IMR-90 (cell line): ENCODE results near the gene MYBPC3. TPM values are rescaled to one million over a fixed set of nuclear protein-coding genes. Genes with fewer than 3 reads are reported as not detected.

Experiments
- ATAC-seq: fragments of 200-7000 bp; cut with Tn5 transposase; 2 replicates; pipeline ENCODE4 v1.9.1; 2020; ENCODE audit warnings: low read depth, mild to moderate bottlenecking, moderate library complexity
- BruUV-seq: library from RNA; stranded (reverse); fragments of 400-500 nt; replicated peaks from 2 replicates; lab custom pipeline; 2021; lab: Mats Ljungman, UMichigan
- CTCF ChIA-PET: fragments of 300-600 bp; formaldehyde crosslinking; extraction: SDS; loops from one replicate; lab custom pipeline; 2021; ENCODE audit warnings: antibody characterized with exemption; lab: Yijun Ruan, JAX
- POLR2A ChIA-PET: fragments of 300-600 bp; sonication (Branson Sonifier 250); formaldehyde crosslinking; loops from one replicate; lab custom pipeline; 2022; ENCODE audit warnings: antibody characterized with exemption; ENCODE audit not compliant: unreplicated experiment; lab: Charles Lee
- DNase-seq: peaks from one replicate; pipeline ENCODE4 v3.0.0; 2013
- H2AFZ ChIP-seq: replicated peaks from 2 replicates; pipeline ENCODE3; 2013; ENCODE audit warnings: low read length, mild to moderate bottlenecking; ENCODE audit not compliant: poor library complexity
- H2AK5ac ChIP-seq: 2 replicates; pipeline ENCODE4 v1.6.1; 2013; ENCODE audit warnings: low read depth, low read length, inconsistent platforms
- H2AK9ac ChIP-seq: replicated peaks from 2 replicates; pipeline ENCODE3; 2013; ENCODE audit warnings: mild to moderate bottlenecking, low read depth, low read length, moderate library complexity; ENCODE audit not compliant: poor library complexity
- H2BK120ac ChIP-seq: 2 replicates; pipeline ENCODE4 v1.6.1; 2013; ENCODE audit warnings: low read depth, low read length, inconsistent platforms
- H2BK15ac ChIP-seq: 3 replicates; pipeline ENCODE4 v1.6.1; 2013; ENCODE audit warnings: low read depth, low read length, inconsistent platforms
- H2BK20ac ChIP-seq: 2 replicates; pipeline ENCODE4 v1.6.1; 2013; ENCODE audit warnings: low read depth, mild to moderate bottlenecking, inconsistent platforms, low read length, moderate library complexity
- H2BK5ac ChIP-seq: 2 replicates; pipeline ENCODE4 v1.6.1; 2013; ENCODE audit warnings: mild to moderate bottlenecking, low read depth, low read length, inconsistent platforms; ENCODE audit not compliant: poor library complexity, severe bottlenecking
- H3K14ac ChIP-seq: replicated peaks from 2 replicates; pipeline ENCODE4 v1.6.1; 2013; ENCODE audit warnings: low read depth, low read length, inconsistent platforms
- H3K18ac ChIP-seq: 2 replicates; pipeline ENCODE4 v1.6.1; 2013; ENCODE audit warnings: low read depth, low read length, control low read depth
- H3K23ac ChIP-seq: 2 replicates; pipeline ENCODE4 v1.6.1; 2013; ENCODE audit warnings: low read depth, low read length, inconsistent platforms
- H3K27ac ChIP-seq: 2 replicates; pipeline ENCODE4 v1.5.1; 2013; ENCODE audit warnings: mild to moderate bottlenecking, control low read depth, low read length; ENCODE audit not compliant: insufficient read depth
- H3K27me3 ChIP-seq: 2 replicates; pipeline ENCODE4 v1.6.1; 2013; ENCODE audit warnings: low read length; ENCODE audit not compliant: control insufficient read depth, insufficient read depth
- H3K36me3 ChIP-seq: 2 replicates; pipeline ENCODE4 v1.6.1; 2013; ENCODE audit warnings: low read length, mixed read lengths; ENCODE audit not compliant: control insufficient read depth, insufficient read depth
- H3K4ac ChIP-seq: 2 replicates; pipeline ENCODE4 v1.6.1; 2013; ENCODE audit warnings: low read depth, low read length, inconsistent platforms
- H3K4me1 ChIP-seq: 2 replicates; pipeline ENCODE4 v1.6.1; 2013; ENCODE audit warnings: low read length, mixed read lengths; ENCODE audit not compliant: control insufficient read depth, insufficient read depth
- H3K4me2 ChIP-seq: 2 replicates; pipeline ENCODE4 v1.6.1; 2013; ENCODE audit warnings: low read depth, mild to moderate bottlenecking, control low read depth, low read length, moderate library complexity
- H3K4me3 ChIP-seq: 2 replicates; pipeline ENCODE4 v1.5.1; 2013; ENCODE audit warnings: low read depth, mild to moderate bottlenecking, control low read depth, low read length, moderate library complexity; ENCODE audit not compliant: insufficient read depth
- H3K56ac ChIP-seq: 2 replicates; pipeline ENCODE4 v1.6.1; 2013; ENCODE audit warnings: low read length, inconsistent platforms; ENCODE audit not compliant: insufficient read depth; ENCODE audit errors: extremely low read depth
- H3K79me1 ChIP-seq, 2 experiments: 2 replicates each; pipeline ENCODE4 v1.6.1; 2013; ENCODE audit warnings: low read length in 2 of 2, inconsistent platforms in 1 of 2, low read depth in 1 of 2
- H3K9ac ChIP-seq: 2 replicates; pipeline ENCODE4 v1.6.1; 2013; ENCODE audit warnings: low read depth, low read length, control low read depth
- H3K9me1 ChIP-seq: 2 replicates; pipeline ENCODE4 v1.6.1; 2013; ENCODE audit warnings: low read length, inconsistent platforms; ENCODE audit not compliant: insufficient read depth
- H3K9me3 ChIP-seq: 2 replicates; pipeline ENCODE4 v1.6.1; 2013; ENCODE audit warnings: low read length; ENCODE audit not compliant: control insufficient read depth, insufficient read depth
- H4K20me1 ChIP-seq: 2 replicates; pipeline ENCODE4 v1.6.1; 2013; ENCODE audit warnings: low read length, inconsistent platforms; ENCODE audit not compliant: insufficient read depth
- H4K5ac ChIP-seq: 2 replicates; pipeline ENCODE4 v1.6.1; 2013; ENCODE audit warnings: mild to moderate bottlenecking, low read depth, low read length, control low read depth
- H4K8ac ChIP-seq, 2 experiments: 2 replicates each; pipeline ENCODE4 v1.6.1; 2013; ENCODE audit warnings: low read depth in 2 of 2, low read length in 2 of 2, control low read depth in 1 of 2, inconsistent platforms in 1 of 2
- H4K91ac ChIP-seq: 2 replicates; pipeline ENCODE4 v1.6.1; 2013; ENCODE audit warnings: low read depth, low read length, inconsistent platforms; ENCODE audit not compliant: insufficient read depth
- BHLHE40 ChIP-seq: fragments of 150-350 bp; IDR thresholded peaks from 2 replicates; pipeline ENCODE4 v1.6.1; 2016; ENCODE audit warnings: mild to moderate bottlenecking, low read depth, low read length
- CEBPB ChIP-seq: IDR thresholded peaks from 2 replicates; pipeline ENCODE4 v1.6.1; 2012; ENCODE audit warnings: low read depth, low read length, improper control_type of control experiment
- CHD1 ChIP-seq: IDR thresholded peaks from 2 replicates; pipeline ENCODE4 v1.6.1; 2012; ENCODE audit warnings: low read depth, low read length, improper control_type of control experiment
- FOS ChIP-seq: fragments of 150-350 bp; IDR thresholded peaks from 2 replicates; pipeline ENCODE4 v1.6.1; 2016; ENCODE audit warnings: low read depth, low read length
- MAFK ChIP-seq: IDR thresholded peaks from 2 replicates; pipeline ENCODE4 v1.6.1; 2012; ENCODE audit warnings: low read depth, low read length, improper control_type of control experiment
- MAZ ChIP-seq: IDR thresholded peaks from 2 replicates; pipeline ENCODE4 v1.6.1; 2012; ENCODE audit warnings: low read depth, mild to moderate bottlenecking, low read length, improper control_type of control experiment, moderate library complexity, borderline replicate concordance
- MXI1 ChIP-seq: IDR thresholded peaks from 2 replicates; pipeline ENCODE4 v1.6.1; 2012; ENCODE audit warnings: low read depth, mild to moderate bottlenecking, low read length, moderate library complexity, borderline replicate concordance
- NFE2L2 ChIP-seq: fragments of 150-350 bp; IDR thresholded peaks from 2 replicates; pipeline ENCODE4 v1.6.1; 2016; ENCODE audit warnings: low read depth, mild to moderate bottlenecking, low read length
- POLR2A ChIP-seq: IDR thresholded peaks from 2 replicates; pipeline ENCODE4 v1.6.1; 2012; ENCODE audit warnings: mild to moderate bottlenecking, low read depth, low read length
- RAD21 ChIP-seq: IDR thresholded peaks from 2 replicates; pipeline ENCODE4 v1.6.1; 2012; ENCODE audit warnings: low read length, improper control_type of control experiment
- RCOR1 ChIP-seq: IDR thresholded peaks from 2 replicates; pipeline ENCODE4 v1.6.1; 2012; ENCODE audit warnings: mild to moderate bottlenecking, low read length, improper control_type of control experiment; ENCODE audit not compliant: insufficient replicate concordance
- RFX5 ChIP-seq: IDR thresholded peaks from 2 replicates; pipeline ENCODE4 v1.8.0; 2012; ENCODE audit warnings: low read depth, mild to moderate bottlenecking, low read length, moderate library complexity
- SMC3 ChIP-seq: fragments of 150-350 bp; IDR thresholded peaks from 2 replicates; pipeline ENCODE4 v1.6.1; 2016; ENCODE audit warnings: low read depth, mild to moderate bottlenecking, antibody characterized with exemption, low read length, moderate library complexity
- WGBS, 2 experiments: methylation state at CpG; one replicate each; pipeline versions ENCODE4 v1.1.5 to v1.1.7; 2013; ENCODE audit warnings: missing lambda C conversion rate in 2 of 2; ENCODE audit not compliant: insufficient read length in 1 of 2; ENCODE audit errors: extremely low coverage in 2 of 2; 5-methylcytosine and 5-hydroxymethylcytosine counted together
- dilution Hi-C: fragments of 300-500 bp; cut with HindIII; formaldehyde crosslinking; loops from one replicate; pipeline ENCODE4 v1.14.3; 2018; ENCODE audit warnings: low sequenced_read_pairs; ENCODE audit not compliant: unreplicated experiment
- in situ Hi-C: fragments of 300-500 bp; cut with MboI; formaldehyde crosslinking; loops from 3 replicates; pipeline ENCODE4 v1.14.3; 2019; ENCODE audit warnings: low sequenced_read_pairs, inconsistent platforms, mixed read lengths
- intact Hi-C: fragments of 100-400 bp; cut with micrococcal nuclease; formaldehyde crosslinking; loops from 2 replicates; pipeline ENCODE4 v1.10.0; 2022
- polyA plus RNA-seq, 3 experiments: library from polyadenylated mRNA; depleted of rRNA; stranded (reverse); fragments of >200 nt; gene quantifications; 2 replicates each; pipeline ENCODE4 v1.2.3, GENCODE V29; 2012; ENCODE audit warnings: low replicate concordance in 1 of 3
- total RNA-seq: library from RNA; depleted of rRNA; stranded (reverse); fragments of >200 nt; gene quantifications from 2 replicates; pipeline ENCODE4 v1.2.3, GENCODE V29; 2012
- TF ChIP-seq, protein P1 (sequence below): fragments of 150-350 bp; IDR thresholded peaks from 2 replicates; pipeline ENCODE4 v1.6.1; 2016; ENCODE audit warnings: low read depth, mild to moderate bottlenecking, low read length, moderate library complexity, borderline replicate concordance
- TF ChIP-seq, protein P2 (sequence below): fragments of 150-350 bp; IDR thresholded peaks from 2 replicates; pipeline ENCODE4 v1.6.1; 2017; ENCODE audit warnings: mild to moderate bottlenecking, antibody characterized with exemption, low read length, low read depth
- TF ChIP-seq, protein P3 (sequence below): conservative IDR thresholded peaks from 2 replicates; pipeline ENCODE4 v1.5.1; 2012; ENCODE audit warnings: mild to moderate bottlenecking, low read depth, low read length, improper control_type of control experiment

Gene MYBPC3
- total and polyA plus RNA-seq, 2 of the 4 experiments (the other 2 are of a cell fraction), result not detected

DNA sequence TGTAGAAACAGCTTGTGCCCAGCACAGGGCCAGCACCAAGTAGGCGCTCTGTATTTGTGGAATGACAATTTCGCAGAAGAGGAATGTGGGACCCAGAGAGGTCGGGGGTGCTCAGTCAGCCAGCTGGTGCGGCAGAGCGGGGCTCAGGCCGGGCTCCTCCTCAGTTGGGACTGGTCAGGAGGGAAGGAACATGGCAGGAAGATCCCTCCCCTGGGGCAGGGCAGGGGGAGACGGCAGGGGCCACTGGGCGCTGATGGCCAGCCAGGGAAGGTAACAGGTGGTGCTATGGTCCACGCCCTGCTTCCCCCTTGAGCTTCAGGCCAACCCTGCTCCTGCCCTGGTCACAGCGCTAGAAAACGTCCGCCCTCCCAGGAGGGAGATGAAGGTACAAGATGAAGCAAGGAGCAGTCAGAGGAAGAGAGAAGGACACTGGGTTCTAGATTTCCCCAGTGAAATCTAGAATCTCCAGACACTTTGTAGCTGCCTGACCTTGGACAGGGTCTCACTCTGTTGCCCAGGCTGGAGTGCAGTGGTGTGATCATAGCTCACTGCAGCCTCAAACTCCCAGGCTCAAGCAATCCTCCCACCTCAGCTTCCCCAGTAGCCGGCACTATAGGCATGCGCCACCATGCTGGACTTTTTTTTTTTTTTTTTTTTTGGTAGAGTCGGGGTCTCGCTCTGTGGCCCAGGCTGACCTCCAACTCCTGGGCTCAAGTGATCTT, 39.4 kb upstream of the MYBPC3 start:
- intact Hi-C loops, result no loop called here

More for the DNA sequence above, 39.4 kb upstream of the MYBPC3 start:
- Histone ChIP-seq H3K79me1 (no peaks in the 10 kb centered on the region), H3K4me1 (peaks cover 9% of the 10 kb centered on the region), H3K14ac (no peak overlapping the region), H4K5ac (no peak overlapping the region), H2BK20ac (no peak overlapping the region), H2AK9ac (no peak overlapping the region), H3K18ac (no peak overlapping the region), H3K4ac (no peak overlapping the region), H2BK120ac (no peak overlapping the region), H4K8ac (no peak overlapping the region), H3K9me1 (peaks cover 6% of the 10 kb centered on the region), H2BK5ac (no peak overlapping the region), H4K20me1 (no peaks in the 10 kb centered on the region), H3K4me2 (no peak overlapping the region), H3K9ac (no peak overlapping the region), H3K9me3 (no peaks in the 10 kb centered on the region), H3K56ac (no peak overlapping the region), H4K91ac (no peak overlapping the region), H3K23ac (no peak overlapping the region), H2AFZ (no peak overlapping the region), H3K36me3 (no peaks in the 10 kb centered on the region), H3K27ac (no peak overlapping the region), H2AK5ac (peak overlapping the region; percentile 50; the same call in 1 of the 2 replicates), H3K27me3 (no peaks in the 10 kb centered on the region), H2BK15ac (no peak overlapping the region), H3K4me3 (no peak overlapping the region)
- 94% methylated on average over 6 of the region's 16 CpGs; no CpG with 5 or more reads in 1 of the 2 experiments for WGBS, 2 experiments
- in situ Hi-C loops (no loop called here), dilution Hi-C loops (no loop called here)
- ATAC-seq (no peak), DNase-seq (no peak)
- TF ChIP-seq RFX5, result no peak
- TF ChIP-seq, protein P1, sequence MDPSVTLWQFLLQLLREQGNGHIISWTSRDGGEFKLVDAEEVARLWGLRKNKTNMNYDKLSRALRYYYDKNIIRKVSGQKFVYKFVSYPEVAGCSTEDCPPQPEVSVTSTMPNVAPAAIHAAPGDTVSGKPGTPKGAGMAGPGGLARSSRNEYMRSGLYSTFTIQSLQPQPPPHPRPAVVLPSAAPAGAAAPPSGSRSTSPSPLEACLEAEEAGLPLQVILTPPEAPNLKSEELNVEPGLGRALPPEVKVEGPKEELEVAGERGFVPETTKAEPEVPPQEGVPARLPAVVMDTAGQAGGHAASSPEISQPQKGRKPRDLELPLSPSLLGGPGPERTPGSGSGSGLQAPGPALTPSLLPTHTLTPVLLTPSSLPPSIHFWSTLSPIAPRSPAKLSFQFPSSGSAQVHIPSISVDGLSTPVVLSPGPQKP, result no peak
- no peak for TF ChIP-seq RAD21
- no peak for TF ChIP-seq RCOR1
- TF ChIP-seq, protein P2, sequence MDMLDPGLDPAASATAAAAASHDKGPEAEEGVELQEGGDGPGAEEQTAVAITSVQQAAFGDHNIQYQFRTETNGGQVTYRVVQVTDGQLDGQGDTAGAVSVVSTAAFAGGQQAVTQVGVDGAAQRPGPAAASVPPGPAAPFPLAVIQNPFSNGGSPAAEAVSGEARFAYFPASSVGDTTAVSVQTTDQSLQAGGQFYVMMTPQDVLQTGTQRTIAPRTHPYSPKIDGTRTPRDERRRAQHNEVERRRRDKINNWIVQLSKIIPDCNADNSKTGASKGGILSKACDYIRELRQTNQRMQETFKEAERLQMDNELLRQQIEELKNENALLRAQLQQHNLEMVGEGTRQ, result no peak
- TF ChIP-seq BHLHE40, result no peak
- no peak for TF ChIP-seq MAZ
- TF ChIP-seq CHD1, result no peak
- no peak for TF ChIP-seq NFE2L2
- no peak for TF ChIP-seq FOS
- TF ChIP-seq, protein P3, sequence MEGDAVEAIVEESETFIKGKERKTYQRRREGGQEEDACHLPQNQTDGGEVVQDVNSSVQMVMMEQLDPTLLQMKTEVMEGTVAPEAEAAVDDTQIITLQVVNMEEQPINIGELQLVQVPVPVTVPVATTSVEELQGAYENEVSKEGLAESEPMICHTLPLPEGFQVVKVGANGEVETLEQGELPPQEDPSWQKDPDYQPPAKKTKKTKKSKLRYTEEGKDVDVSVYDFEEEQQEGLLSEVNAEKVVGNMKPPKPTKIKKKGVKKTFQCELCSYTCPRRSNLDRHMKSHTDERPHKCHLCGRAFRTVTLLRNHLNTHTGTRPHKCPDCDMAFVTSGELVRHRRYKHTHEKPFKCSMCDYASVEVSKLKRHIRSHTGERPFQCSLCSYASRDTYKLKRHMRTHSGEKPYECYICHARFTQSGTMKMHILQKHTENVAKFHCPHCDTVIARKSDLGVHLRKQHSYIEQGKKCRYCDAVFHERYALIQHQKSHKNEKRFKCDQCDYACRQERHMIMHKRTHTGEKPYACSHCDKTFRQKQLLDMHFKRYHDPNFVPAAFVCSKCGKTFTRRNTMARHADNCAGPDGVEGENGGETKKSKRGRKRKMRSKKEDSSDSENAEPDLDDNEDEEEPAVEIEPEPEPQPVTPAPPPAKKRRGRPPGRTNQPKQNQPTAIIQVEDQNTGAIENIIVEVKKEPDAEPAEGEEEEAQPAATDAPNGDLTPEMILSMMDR, result no peak
- no peak for TF ChIP-seq POLR2A
- no peak for TF ChIP-seq SMC3
- no peak for TF ChIP-seq MAFK
- TF ChIP-seq MXI1, result no peak
- no peak for TF ChIP-seq CEBPB
- CTCF ChIA-PET, result no interaction called here
- POLR2A ChIA-PET, result no interaction called here
- BruUV-seq, result no TSS peak
